ENCODE results near the gene GLTPD2.

Gene GLTPD2

GRCh38 chr17:4788807-4789700, at the start of gene GLTPD2:
GLTPD2 (plus strand) TSS chr17:4788964; CDS start chr17:4789012, 48 bp downstream.
- DNase-seq: no peak

- peak; percentile 44 for DNase-seq
These were observed 49.4 kb upstream of the GLTPD2 start, which contains the start of the genes CXCL16 and ZMYND15 for GRCh38 chr17:4739122-4740024. CXCL16 (minus strand) TSS chr17:4739928; CDS start chr17:4739339, 589 bp downstream. ZMYND15 (plus strand) TSS chr17:4739833; CDS start chr17:4740549, 716 bp downstream.

- no peak for DNase-seq
These were observed 48.8 kb upstream of the GLTPD2 start for GRCh38 chr17:4740025-4740351.

GRCh38 chr17:4740584-4740983, 48.2 kb upstream of the GLTPD2 start:
- DNase-seq: no peak

GRCh38 chr17:4741544-4741943, 47.2 kb upstream of the GLTPD2 start:
- no peak for DNase-seq

DNA sequence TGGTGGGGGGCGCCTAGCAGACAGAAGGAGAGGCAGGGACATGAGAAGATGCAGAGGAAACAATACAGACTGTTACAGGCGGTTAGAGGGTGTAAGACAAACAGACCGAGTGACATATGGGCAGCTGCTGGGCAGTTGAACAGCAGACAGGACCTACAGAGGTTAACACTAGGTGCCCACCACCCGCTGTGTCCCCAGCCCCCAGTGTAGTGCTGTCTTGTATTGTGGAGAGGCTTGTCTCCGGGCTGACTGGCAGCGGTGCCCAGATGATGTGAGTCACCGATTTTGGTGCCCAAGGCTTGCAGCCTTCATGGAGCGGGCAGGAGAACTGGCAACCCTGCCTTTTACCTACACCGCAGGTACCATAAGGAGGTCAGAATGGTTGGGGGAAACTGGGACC, 46.6 kb upstream of the GLTPD2 start:
- DNase-seq: no peak

DNA sequence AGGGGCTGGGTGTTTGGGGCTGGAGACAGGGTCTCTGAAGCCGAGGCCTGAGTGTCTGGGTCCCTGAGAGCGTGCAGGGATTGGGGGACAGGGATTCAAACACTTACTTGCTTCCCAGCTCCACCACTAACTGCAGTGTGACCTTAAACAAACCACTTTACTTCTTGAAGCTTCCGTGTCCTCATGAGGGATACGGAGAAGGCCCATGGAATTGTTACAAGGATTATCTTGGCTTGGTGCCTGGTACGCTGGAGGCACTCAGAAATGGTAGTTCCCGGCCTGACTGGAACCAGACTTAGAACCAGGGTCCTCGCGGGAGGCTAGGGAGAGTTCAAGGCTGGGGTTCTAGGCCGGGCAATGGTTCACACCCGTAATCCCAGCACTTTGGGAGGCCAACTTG, 46.1 kb upstream of the GLTPD2 start:
- no peak for DNase-seq

- no peak for DNase-seq
These were observed 45.5 kb upstream of the GLTPD2 start for GRCh38 chr17:4743216-4743615.

DNA sequence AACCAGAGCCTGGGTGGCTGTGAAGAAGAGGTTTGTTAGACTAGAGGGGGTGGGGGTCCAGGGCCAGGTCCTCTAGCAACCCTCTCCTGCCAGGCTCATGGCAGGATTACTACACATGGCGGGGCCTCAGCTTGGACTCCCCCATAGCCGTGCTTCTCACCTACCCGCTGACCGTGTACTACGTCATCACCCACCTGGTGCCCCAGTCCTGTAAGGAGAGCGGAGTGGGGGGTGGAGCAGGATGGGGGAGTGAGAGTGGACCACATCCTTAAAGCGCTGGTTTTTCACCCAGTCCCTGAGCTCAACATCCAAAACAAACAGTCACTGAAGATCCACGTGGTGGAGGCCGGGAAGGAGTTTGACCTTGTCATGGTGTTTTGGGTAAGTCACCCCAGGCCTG, 44.9 kb upstream of the GLTPD2 start:
- DNase-seq: no peak

DNA sequence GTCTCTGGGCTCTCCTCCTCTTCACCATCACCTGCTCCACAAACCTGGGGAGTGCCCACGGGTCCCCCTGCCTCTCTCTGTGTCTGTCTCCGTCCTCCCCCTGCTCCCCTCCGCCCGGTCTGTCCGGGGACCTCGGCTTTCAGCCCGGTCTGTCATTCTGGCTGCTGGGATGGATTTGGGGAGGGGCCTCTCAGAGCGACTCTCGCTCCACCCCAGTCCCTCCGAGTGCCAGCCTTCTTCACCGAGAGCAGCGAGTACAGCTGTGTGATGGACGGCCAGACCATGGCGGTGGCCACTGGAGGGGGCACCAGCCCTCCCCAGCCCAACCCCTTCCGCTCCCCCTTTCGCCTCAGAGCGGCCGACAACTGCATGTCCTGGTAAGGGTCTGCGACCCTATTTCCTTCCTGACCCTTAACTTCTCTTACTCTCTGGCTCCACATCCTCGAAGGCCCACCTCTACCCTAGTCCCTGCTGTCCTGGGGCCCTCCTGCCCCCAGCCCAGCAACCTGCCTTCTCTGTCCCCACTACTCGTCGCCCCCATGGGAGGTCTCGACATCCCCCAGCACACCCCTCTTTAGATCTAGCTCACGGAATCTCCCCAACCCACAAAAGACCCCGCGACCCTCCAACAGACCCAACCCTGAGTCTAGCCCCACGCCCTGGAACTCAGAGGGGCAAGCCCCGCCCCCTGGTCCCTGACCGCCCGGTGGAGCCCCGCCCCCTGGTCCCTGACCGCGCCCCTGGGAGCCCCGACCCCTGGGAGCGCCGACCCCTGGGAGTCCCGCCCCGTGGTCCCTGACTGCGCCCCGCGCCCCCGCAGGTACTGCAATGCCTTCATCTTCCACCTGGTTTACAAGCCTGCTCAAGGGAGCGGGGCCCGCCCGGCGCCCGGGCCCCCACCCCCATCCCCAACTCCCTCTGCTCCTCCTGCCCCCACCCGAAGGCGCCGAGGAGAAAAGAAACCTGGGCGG, 43.5 kb upstream of the GLTPD2 start:
- DNase-seq: no peak

DNA sequence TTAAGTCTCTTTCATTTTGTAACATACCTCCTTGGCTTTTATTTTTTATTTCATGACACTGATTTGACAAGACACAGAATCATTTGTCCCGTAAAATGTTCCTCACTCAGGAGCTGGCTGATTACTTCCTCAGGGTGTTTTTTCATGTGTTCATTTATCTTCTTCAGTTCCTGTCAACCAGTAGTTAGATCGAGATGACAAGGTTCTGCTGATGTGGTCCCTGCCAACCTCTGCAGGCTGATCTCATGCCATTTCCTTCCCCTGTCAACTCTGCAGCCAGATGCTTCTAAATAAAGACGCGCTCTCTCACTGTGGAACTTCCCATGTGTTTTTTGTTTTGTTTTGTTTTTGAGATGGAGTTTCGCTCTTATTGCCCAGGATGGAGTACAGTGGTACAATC, 40.9 kb upstream of the GLTPD2 start:
- DNase-seq: no peak

- no peak for DNase-seq
These were observed 40.1 kb upstream of the GLTPD2 start for GRCh38 chr17:4748686-4749085.

- no peak for DNase-seq
These were observed 38.2 kb upstream of the GLTPD2 start for GRCh38 chr17:4750606-4751005.

GRCh38 chr17:4751932-4752331, 36.8 kb upstream of the GLTPD2 start:
- no peak for DNase-seq

- no peak for DNase-seq
These were observed 35.4 kb upstream of the GLTPD2 start for GRCh38 chr17:4753392-4753791.

DNA sequence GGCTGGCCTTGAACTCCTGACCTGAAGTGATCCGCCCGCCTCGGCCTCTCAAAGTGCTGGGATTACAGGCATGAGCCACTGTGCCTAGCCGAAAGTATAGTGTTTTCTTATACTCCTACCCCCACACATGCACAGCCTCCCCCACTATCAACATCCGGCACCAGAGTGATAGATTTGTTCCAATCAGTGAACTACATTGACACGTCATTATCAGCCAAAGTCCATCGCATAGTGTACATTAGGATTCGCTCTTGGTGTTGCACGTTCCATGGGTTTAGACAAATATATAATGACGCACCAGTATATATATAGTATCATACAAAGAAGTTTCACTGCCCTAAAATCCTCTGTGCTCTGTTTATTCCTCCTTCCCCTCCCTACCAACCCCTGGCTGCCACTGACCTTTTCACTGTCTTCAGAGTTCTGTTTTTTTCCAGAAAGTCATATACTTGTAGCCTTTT, 29.0 kb upstream of the GLTPD2 start:
- no peak for DNase-seq

- DNase-seq: no peak
These were observed 24.2 kb upstream of the GLTPD2 start for GRCh38 chr17:4764595-4764994.

- DNase-seq: no peak
These were observed 22.6 kb upstream of the GLTPD2 start for GRCh38 chr17:4766201-4766600.

GRCh38 chr17:4766723-4767122, 22.0 kb upstream of the GLTPD2 start:
- no peak for DNase-seq

- no peak for DNase-seq
These were observed 20.5 kb upstream of the GLTPD2 start for GRCh38 chr17:4768298-4768697.

DNA sequence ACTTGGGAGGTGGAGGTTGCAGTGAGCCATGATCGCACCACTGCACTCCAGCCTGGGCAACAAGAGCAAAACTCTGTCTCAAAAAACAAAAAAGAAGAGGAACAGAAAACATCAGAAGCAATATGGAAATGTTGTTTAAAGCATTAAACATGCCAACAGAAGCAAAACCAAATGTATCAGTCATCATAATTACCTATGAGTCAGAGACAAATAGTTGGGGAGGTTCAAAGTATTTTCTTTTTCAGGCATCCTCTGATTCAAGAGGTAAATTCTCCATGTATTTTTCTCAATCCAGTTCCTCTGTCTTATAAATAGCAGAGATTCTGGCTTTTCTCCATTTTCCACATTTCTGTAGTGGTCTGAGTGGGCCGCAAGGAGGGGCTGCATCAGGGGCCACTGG, 19.1 kb upstream of the GLTPD2 start:
- DNase-seq: no peak

- no peak for DNase-seq
These were observed 17.1 kb upstream of the GLTPD2 start, which contains the start of gene TM4SF5 for GRCh38 chr17:4771519-4772234. TM4SF5 (plus strand) TSS chr17:4771886; CDS start chr17:4771923, 37 bp downstream.

Data from activated effector memory CD4-positive, alpha-beta T cell treated with Interleukin-2 at 50 U/mL for 16 hours (primary cell).